IPS-NIHi11 (cell line): ENCODE data around the gene RET.

Source experiments
- DNase-seq: peaks from one replicate; pipeline ENCODE4 v3.0.0; 2012; ENCODE audit warnings: mixed read lengths, low spot score

Gene RET

GRCh38 chr10:43173120-43173519, 96.3 kb downstream of the RET start:
- no peak for DNase-seq

- no peak for DNase-seq
Measured at GRCh38 chr10:43174969-43175368, 98.1 kb downstream of the RET start.

GRCh38 chr10:43176271-43176670, 99.4 kb downstream of the RET start:
- DNase-seq = no peak

GRCh38 chr10:43177595-43177994, 100.7 kb downstream of the RET start:
- no peak for DNase-seq
